Stimulated activated memory B cell treated with anti-CD40 and anti-IgM and Interleukin-4, amounts not matched to agents 10 μg/mL and 1 μg/mL and 100 μg/mL, for 72 hours (primary cell): Measurements from ENCODE around the gene MEX3B.

ENCODE experiments used
- ATAC-seq: fragments of 150-1000 bp; cut with Tn5 transposase; 2 replicates; pipeline ENCODE4 v1.10.0; 2021
- H3K27ac Mint-ChIP-seq: one replicate; pipeline ENCODE4 v1.8.0; 2022; ENCODE audit warnings: mild to moderate bottlenecking, mixed read lengths
- H3K27me3 Mint-ChIP-seq: one replicate; pipeline ENCODE4 v1.8.0; 2022; ENCODE audit warnings: mixed read lengths
- H3K36me3 Mint-ChIP-seq: one replicate; pipeline ENCODE4 v1.8.0; 2022; ENCODE audit warnings: mixed read lengths
- H3K4me1 Mint-ChIP-seq: one replicate; pipeline ENCODE4 v1.8.0; 2022; ENCODE audit warnings: mixed read lengths
- H3K4me3 Mint-ChIP-seq: one replicate; pipeline ENCODE4 v1.8.0; 2022; ENCODE audit warnings: mild to moderate bottlenecking, moderate library complexity, mixed read lengths
- H3K9me3 Mint-ChIP-seq: one replicate; pipeline ENCODE4 v1.8.0; 2022; ENCODE audit warnings: mixed read lengths

MEX3B gene

DNA sequence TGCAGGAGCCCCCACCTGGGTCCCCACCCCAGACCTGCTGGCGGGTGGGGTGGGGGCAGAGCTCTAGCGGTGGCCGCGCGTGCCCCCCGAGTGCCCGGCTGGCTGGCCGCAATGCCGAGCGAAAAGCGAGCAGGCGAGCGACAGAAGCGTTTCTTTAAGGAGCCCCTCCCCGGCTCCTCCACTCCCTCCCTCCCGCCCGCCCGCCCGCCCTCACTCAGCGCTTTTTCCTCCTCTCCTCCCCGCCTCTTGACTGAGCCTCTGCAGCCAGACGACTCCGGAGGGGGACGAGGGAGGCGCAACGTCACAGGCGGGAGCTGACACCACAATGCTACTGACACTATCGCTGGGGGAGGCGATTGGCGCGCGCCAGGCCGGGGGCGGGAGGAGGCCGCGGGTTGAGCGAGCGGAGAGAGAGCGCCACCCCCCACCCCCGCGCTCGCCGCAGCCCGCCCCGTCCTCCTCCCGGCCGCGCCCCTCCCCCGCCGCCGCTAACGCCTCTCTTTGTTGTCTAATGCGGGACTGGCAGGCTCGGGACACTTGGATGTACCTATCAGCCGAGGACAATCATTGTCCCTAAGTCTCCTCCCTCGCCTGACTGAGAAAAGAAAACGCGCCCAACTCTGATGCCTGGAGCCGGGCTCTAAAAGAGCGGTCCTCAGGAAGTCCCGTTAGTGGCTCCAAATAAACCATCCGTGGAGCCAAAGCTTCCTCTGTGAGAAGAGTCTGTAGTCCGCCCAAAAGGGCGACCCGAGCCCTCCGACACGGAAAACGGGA is at the start of gene MEX3B:
MEX3B (minus strand) TSS at position 127 of the 774 bp plus-strand sequence. CDS start 313 bp downstream, outside the sequence.
- Mint-ChIP-seq H3K36me3 (peaks cover 5% of the 10 kb centered on the region), H3K27me3 (peaks cover 50% of the 10 kb centered on the region), H3K4me1 (peaks cover 19% of the 10 kb centered on the region), H3K27ac (no peak within 1 kb of the TSS), H3K4me3 (peak within 1 kb of the TSS; percentile 86), H3K9me3 (peaks cover 2% of the 10 kb centered on the region)
- peak; percentile 79 for ATAC-seq

DNA sequence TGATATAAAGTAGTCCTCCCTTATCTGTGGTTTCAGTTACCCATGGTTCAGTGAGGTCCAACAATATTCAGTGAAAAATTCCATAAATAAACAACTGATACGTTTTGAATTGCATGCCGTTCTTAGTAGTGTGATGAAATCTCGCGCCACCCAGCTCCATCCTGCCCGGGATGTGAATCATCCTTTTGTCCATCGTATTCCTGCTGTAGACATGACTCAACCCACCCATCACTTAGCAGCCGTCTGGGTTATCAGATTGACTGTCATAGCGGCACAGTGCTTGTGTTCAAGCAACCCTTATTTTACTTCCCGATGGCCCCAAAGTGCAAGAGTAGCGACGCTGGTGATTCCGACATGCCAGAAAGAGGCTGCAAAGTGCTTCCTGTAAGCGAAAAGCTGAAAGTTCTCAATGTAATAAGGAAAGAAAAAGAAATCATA is 48.0 kb upstream of the MEX3B start:
- Mint-ChIP-seq H3K36me3 (no peaks in the 10 kb centered on the region), H3K27ac (no peak overlapping the region), H3K4me1 (no peaks in the 10 kb centered on the region), H3K4me3 (no peak overlapping the region), H3K9me3 (peaks cover 5% of the 10 kb centered on the region), H3K27me3 (peaks cover 18% of the 10 kb centered on the region)
- ATAC-seq: no peak

DNA sequence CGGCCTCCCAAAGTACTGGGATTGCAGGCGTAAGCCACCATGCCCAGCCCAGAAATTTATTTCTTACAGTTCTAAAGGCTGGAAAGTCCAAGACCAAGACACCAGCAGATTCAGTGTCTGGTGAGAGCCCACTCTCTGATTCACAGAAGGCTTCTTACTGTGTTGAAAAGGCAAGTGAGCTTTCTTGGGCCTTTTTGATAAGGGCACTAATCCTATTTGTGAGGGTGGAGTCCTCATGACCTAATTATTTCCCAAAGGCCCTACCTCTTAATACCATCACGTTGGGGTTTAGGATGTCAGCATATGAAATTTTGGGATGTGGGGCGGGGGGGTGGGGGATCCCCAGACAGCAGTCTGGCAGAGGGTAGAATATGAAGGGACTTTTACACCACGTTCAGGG is 47.5 kb upstream of the MEX3B start:
- Mint-ChIP-seq H3K27me3 (peaks cover 13% of the 10 kb centered on the region), H3K9me3 (peaks cover 5% of the 10 kb centered on the region), H3K4me1 (no peaks in the 10 kb centered on the region), H3K36me3 (no peaks in the 10 kb centered on the region), H3K27ac (no peak overlapping the region), H3K4me3 (no peak overlapping the region)
- ATAC-seq: no peak

DNA sequence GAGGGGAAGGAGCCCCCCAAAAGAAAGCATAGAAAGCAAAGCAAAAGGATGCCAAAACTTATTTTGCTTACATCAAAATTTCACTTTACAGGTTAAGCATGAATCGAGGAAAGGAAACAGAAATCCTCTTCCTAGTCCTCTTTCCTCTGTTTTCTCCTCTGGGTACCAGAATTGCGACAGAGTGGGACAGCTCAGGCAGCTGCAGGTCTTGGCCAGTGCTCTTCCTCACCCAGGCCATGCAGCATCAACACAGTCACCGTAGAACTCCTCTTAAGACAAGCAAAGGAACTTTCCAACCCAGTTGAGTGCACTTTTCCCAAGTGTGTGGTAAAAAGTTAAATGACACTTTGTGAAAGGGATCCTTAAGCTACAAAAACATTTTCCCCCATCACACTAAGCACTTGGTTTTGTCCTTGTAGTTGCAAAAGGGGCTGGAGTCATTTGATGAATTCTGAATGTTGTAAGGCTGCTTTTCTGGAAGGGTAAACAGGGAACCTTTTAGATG is 45.9 kb upstream of the MEX3B start:
- Mint-ChIP-seq H3K9me3 (peaks cover 5% of the 10 kb centered on the region), H3K36me3 (no peaks in the 10 kb centered on the region), H3K27me3 (peaks cover 20% of the 10 kb centered on the region), H3K4me1 (no peaks in the 10 kb centered on the region), H3K4me3 (no peak overlapping the region), H3K27ac (no peak overlapping the region)
- no peak for ATAC-seq

DNA sequence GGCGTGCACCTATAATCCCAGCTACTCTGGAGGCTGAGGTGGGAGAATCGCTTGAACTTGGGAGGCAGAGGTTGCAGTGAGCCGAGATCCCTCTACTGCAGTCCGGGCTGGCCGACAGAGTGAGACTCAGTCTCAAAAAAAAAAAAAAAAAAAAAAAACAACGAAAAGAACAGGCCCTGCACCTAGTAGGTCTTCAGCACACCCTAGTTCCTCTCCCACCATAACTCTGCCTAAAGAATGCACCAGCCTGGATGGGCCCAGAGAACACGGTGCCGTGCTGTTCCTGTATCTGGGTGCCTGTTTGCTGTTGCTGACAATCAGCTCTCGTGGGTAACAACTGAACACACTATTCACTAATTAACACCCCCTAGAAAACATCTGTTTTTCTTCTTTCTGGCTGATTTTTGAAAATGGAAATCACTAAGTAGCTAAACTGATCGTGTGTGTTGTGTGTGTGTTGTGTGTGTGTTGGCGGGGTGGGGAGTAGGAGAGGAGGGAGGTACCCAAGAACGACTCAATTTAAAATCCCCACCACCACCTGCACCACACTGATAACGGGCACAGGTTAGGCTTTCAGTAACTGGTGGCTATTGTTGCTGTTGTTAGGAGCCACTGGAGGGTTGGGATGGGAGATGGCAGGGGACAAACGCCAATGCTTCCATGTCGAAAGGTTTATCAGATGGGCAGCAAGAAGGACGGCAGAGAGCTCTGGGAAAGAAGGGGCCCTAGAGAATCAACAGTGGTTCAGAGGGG is 40.6 kb upstream of the MEX3B start:
- no peaks in the 10 kb centered on the region for H3K4me1 Mint-ChIP-seq
- ATAC-seq: no peak
- no peaks in the 10 kb centered on the region for H3K9me3 Mint-ChIP-seq
- H3K27ac Mint-ChIP-seq: no peak overlapping the region
- H3K36me3 Mint-ChIP-seq: no peaks in the 10 kb centered on the region
- peaks cover 31% of the 10 kb centered on the region for H3K27me3 Mint-ChIP-seq
- H3K4me3 Mint-ChIP-seq: no peak overlapping the region

DNA sequence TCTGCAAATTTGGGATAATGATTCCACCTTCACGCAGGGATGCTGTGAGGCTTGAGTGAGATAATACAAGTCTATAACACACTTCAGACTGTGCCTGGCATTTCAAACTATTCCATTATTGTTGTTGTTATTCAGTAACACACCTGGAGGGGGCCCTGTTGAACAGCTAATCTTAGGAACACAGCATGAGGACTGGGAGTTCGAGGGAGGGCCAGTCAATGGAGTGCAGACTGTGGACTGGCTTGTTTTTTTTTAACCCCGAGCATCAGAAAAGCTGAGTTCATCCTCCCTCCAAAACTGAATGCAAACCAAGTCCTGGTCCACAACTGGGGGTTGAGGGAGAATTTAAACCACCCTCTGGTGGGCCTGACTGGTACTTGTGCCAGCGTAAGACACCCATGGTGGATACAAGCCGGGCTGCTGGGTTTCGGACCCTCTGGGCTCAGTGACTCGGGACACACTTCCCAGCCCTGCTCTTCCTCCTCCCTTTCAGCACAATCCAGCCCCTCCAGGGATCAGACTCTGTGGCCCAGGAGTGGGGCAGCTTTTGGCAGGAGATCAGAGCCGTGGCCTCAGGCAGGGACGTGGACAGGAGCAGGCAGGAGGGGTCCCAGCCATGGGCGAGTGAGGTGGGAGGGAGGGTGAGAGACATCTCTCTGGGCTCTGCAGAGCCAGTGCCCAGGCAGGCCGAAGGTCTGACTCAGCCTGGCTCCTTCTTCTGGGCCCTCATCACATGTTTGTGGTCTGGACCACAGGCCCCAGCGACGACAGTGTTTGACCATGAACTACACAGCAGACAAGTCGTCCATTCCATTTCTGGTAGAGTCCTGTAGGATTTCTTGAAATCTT is 36.3 kb upstream of the MEX3B start:
- no peaks in the 10 kb centered on the region for H3K9me3 Mint-ChIP-seq
- no peaks in the 10 kb centered on the region for H3K36me3 Mint-ChIP-seq
- H3K4me3 Mint-ChIP-seq: no peak overlapping the region
- no peak overlapping the region for H3K27ac Mint-ChIP-seq
- peaks cover 48% of the 10 kb centered on the region for H3K27me3 Mint-ChIP-seq
- no peaks in the 10 kb centered on the region for H3K4me1 Mint-ChIP-seq
- ATAC-seq: no peak

DNA sequence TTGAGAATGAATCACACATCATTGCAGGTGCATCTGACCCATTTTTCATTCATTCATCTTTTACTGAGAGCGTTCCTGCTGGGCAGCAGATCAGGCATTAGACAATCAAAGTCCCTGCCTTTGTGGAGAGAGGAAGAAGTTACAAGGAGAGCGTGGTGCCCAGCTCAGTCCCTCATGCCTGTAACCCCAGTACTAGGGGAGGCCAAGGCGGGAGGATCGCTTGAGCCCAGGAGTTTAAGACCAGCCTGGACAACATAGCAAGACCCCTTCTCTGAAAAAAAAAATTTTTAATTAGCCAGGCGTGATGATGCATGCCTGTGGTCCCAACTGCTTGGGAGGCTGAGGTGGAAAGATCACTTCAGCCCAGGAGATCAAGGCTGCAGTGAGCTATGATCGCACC is 35.0 kb upstream of the MEX3B start:
- no peaks in the 10 kb centered on the region for H3K9me3 Mint-ChIP-seq
- no peak overlapping the region for H3K4me3 Mint-ChIP-seq
- H3K27ac Mint-ChIP-seq: no peak overlapping the region
- no peaks in the 10 kb centered on the region for H3K36me3 Mint-ChIP-seq
- no peaks in the 10 kb centered on the region for H3K4me1 Mint-ChIP-seq
- ATAC-seq: no peak
- H3K27me3 Mint-ChIP-seq: peaks cover 57% of the 10 kb centered on the region

DNA sequence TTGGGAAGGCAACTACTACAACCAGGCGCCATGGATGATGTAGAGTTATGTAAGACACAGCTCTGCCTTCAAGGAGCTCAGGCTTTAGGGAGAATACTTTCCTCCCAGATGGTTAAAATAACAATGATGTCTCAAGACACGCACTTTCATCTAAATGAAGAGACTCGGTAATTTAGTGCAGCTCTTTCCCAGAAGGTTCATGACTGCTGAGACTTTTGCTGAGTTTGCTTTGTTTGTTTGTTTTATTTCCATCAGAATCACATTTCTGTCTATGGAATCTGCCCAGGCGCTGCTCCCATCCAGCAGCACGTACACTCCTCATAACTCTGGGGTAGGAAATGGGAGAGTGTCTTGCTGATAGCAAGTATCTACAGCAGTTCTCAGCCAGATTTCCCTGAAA is 33.9 kb upstream of the MEX3B start:
- Mint-ChIP-seq H3K4me1 (no peaks in the 10 kb centered on the region), H3K9me3 (no peaks in the 10 kb centered on the region), H3K27me3 (peaks cover 60% of the 10 kb centered on the region), H3K36me3 (no peaks in the 10 kb centered on the region), H3K4me3 (no peak overlapping the region), H3K27ac (no peak overlapping the region)
- ATAC-seq: no peak

DNA sequence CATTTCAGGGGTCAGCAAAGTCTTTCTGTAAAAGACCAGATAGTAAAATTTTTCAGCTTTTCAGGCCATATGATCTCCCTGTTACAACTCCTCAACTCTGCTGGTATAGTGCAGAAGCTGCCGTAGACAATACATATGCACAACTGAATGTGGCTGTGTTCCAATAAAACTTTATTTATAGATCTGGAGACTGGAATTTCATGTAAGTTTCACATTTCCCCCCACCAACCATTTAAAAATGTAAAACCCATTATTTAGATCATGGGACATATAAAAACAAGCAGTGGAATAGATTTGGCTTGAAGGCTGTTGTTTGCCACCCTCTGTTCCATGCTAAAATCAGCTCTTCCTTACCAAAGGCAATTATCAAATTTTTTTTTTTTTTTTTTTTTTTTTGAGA is 28.8 kb upstream of the MEX3B start:
- Mint-ChIP-seq H3K27me3 (peaks cover 35% of the 10 kb centered on the region), H3K27ac (no peak overlapping the region), H3K36me3 (no peaks in the 10 kb centered on the region), H3K9me3 (no peaks in the 10 kb centered on the region), H3K4me1 (no peaks in the 10 kb centered on the region), H3K4me3 (no peak overlapping the region)
- no peak for ATAC-seq

DNA sequence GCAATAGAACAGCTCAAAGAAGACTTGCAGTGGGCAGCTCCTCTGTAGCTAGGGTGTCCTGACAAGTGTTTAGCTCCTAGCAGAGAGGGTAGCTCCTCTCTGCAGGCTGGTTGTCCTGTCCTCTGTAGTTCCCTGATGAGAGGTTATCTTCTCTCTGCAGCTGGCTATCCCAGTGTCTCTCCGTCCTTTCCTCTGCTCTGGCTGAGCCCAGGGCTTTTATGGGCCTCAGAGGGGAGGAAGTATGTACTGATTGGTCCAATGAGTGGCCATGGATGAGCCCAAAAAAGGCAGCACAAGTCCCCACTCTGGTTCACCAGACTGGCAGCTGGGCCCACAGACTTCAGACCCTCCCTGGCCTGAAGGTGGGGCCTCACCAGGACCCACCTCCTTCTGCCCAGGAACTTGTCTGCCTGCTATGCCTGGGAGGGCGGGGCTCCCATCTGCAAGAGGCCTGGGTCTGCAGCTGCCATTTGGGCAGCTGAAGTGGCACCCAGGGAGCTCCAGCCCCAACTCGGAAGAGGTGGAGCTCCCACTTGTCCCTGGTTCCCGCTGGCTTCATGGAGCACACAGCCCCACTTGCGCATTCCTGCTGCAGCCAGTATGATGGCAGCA is 27.2 kb upstream of the MEX3B start:
- Mint-ChIP-seq H3K27ac (no peak overlapping the region), H3K4me3 (no peak overlapping the region), H3K27me3 (peaks cover 30% of the 10 kb centered on the region), H3K4me1 (no peaks in the 10 kb centered on the region), H3K9me3 (no peaks in the 10 kb centered on the region), H3K36me3 (no peaks in the 10 kb centered on the region)
- ATAC-seq: no peak

DNA sequence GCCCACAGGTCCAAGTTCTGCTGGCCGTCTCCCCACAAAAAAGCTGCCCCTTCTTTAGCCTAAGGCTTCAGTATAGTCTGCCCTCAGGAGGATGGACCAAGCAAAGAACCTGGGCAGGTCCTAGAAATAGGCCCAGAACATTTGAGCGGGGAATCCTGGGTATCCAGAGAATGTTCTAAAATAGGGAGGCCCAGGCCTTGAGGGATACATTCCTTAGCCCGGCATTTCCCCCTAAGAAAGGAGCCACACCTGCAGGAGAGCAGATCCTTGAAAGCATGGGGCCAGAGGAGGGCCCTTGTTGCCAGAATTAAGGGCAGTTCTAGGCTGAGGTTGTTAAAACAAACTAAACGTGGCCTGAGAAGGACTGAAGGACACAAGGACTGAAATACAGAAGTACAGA is 20.6 kb upstream of the MEX3B start:
- no peaks in the 10 kb centered on the region for H3K36me3 Mint-ChIP-seq
- H3K4me3 Mint-ChIP-seq: no peak overlapping the region
- H3K27me3 Mint-ChIP-seq: peaks cover 63% of the 10 kb centered on the region
- H3K9me3 Mint-ChIP-seq: no peaks in the 10 kb centered on the region
- ATAC-seq: no peak
- H3K4me1 Mint-ChIP-seq: no peaks in the 10 kb centered on the region
- H3K27ac Mint-ChIP-seq: no peak overlapping the region

DNA sequence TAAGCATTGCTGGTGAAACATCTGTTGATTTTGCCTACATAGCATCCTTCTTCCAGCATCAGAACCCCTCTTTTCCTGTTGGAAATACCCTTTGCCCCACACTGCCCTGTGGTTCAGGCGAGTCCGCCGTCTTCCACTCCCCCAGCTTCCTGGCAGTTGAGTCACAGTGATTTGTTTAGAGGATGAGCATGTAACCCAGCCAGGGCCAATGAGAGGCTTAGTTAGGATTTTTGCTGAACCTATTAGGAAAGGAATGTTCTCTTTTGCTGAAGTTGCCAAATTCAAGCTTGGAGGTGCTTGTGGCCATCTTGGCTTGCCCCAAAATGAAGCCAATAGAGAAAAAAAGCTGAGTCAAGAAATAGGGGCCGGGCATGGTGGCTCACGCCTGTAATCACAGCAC is 19.0 kb upstream of the MEX3B start:
- Mint-ChIP-seq H3K36me3 (no peaks in the 10 kb centered on the region), H3K9me3 (no peaks in the 10 kb centered on the region), H3K27ac (no peak overlapping the region), H3K4me3 (no peak overlapping the region), H3K27me3 (peaks cover 68% of the 10 kb centered on the region), H3K4me1 (peaks cover 6% of the 10 kb centered on the region)
- no peak for ATAC-seq

DNA sequence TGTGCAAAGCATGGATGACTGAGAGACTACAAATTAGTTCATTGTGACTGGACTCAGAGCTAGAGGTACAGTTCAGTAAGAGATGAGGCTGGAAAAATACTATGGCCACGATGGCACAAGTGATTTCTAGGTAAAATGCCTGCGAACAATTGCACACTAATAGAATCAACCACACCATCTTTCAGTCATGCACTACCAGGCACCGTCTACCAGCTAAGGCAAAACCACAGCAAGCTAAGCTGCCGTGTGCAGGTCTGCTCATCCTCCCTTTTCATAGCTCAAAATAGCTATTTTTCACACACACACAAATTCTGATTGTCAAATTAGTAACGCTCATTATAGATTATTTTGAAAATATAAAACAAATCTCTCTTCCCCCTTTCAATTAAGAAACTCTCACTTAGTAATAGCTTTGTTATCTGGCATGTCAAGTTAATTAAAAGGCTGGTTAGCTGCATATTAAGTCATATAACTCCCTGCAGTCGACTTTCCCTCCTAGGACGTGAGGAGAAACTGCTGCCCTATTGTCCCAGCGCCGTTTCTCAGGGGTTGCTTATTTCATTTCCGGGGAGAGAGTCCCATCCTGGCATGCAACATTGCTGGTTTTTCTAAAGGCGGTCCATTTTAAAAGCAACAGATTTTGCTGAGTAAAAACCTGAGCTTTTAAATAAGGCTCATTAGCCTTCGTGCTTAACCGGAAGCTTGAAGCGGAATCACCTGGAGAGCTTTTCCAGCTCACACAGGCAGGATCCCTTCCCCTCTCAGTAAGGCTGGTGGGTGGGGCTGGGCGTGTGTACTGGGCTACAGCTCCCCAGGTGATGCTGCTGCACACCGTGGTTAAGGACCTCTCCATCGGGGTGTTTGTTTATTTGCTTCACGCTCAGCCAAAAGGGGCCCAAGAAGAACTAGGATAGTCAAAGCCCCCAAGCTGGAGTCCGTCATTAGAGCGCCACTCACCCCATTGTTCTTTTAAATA is 16.9 kb upstream of the MEX3B start:
- no peak overlapping the region for H3K4me3 Mint-ChIP-seq
- H3K9me3 Mint-ChIP-seq: no peaks in the 10 kb centered on the region
- no peak for ATAC-seq
- no peaks in the 10 kb centered on the region for H3K36me3 Mint-ChIP-seq
- H3K27me3 Mint-ChIP-seq: peaks cover 83% of the 10 kb centered on the region
- H3K4me1 Mint-ChIP-seq: peaks cover 13% of the 10 kb centered on the region
- no peak overlapping the region for H3K27ac Mint-ChIP-seq

DNA sequence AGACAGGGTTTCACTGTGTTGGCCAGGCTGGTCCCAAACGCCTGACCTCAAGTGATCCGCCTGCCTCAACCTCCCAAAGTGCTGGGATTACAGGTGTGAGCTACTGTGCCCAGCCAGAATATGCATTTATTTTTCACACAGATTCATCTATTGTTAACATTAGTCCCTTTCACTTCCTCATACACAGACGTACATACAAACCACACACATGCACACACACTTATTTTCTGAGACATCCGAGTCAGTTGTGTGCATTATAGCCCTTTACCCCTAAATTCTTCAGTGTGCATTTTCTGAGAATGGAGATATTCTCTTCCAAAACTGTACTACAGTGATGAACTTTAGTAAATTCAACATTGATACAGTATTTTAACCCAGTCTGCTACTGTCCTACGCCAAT is 15.0 kb upstream of the MEX3B start:
- ATAC-seq: no peak
- H3K9me3 Mint-ChIP-seq: no peaks in the 10 kb centered on the region
- no peaks in the 10 kb centered on the region for H3K36me3 Mint-ChIP-seq
- H3K4me1 Mint-ChIP-seq: peaks cover 13% of the 10 kb centered on the region
- H3K4me3 Mint-ChIP-seq: no peak overlapping the region
- peaks cover 88% of the 10 kb centered on the region for H3K27me3 Mint-ChIP-seq
- no peak overlapping the region for H3K27ac Mint-ChIP-seq
